Activated CD4-positive, alpha-beta T cell treated with anti-CD3 and anti-CD28 coated beads for 48 hours (primary cell): ENCODE results near the gene LIN28A.
"Not testable (repeated sequence)": the region's sequence is repeated elsewhere in the genome, so short reads cannot be mapped to it uniquely, and the experiment has no call there.

Experiments
- DNase-seq: peaks from one replicate; pipeline ENCODE4 v3.0.0-alpha.2; 2020

LIN28A gene, protein sequence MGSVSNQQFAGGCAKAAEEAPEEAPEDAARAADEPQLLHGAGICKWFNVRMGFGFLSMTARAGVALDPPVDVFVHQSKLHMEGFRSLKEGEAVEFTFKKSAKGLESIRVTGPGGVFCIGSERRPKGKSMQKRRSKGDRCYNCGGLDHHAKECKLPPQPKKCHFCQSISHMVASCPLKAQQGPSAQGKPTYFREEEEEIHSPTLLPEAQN

DNA sequence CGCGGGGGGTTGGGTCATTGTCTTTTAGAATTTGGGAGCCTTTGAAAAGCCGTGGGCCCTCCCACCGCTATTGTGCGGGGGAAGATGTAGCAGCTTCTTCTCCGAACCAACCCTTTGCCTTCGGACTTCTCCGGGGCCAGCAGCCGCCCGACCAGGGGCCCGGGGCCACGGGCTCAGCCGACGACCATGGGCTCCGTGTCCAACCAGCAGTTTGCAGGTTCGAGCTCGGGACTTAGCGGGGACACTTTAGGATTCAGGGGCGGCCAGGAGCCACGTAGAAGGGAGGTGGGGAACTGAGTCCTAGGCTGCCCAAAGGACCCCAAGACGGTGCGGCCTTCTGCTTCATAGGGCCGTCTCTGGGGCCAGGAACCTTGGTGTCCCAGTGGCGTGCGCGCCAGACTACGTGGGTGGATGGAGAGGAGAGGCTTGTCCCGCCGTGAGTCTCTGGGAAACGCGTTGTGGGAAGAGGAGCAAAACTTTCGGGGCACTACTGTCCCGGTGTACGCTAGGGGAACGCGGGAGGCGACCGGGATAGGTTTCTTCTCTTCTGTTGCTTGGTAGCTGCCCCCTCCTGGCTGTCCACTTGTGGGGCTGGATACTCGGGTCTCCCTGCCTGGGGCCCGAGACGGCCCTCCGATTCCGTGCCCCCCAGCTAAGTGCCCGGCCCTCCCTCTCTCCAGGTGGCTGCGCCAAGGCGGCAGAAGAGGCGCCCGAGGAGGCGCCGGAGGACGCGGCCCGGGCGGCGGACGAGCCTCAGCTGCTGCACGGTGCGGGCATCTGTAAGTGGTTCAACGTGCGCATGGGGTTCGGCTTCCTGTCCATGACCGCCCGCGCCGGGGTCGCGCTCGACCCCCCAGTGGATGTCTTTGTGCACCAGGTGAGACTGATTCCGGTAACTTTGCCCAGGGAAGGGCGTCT is at the start of gene LIN28A:
Gene LIN28A, plus strand, starts transcription at position 112 of the 918 bp plus-strand sequence. Its CDS starts 75 bp downstream, at position 187.
- no peak for DNase-seq

DNA sequence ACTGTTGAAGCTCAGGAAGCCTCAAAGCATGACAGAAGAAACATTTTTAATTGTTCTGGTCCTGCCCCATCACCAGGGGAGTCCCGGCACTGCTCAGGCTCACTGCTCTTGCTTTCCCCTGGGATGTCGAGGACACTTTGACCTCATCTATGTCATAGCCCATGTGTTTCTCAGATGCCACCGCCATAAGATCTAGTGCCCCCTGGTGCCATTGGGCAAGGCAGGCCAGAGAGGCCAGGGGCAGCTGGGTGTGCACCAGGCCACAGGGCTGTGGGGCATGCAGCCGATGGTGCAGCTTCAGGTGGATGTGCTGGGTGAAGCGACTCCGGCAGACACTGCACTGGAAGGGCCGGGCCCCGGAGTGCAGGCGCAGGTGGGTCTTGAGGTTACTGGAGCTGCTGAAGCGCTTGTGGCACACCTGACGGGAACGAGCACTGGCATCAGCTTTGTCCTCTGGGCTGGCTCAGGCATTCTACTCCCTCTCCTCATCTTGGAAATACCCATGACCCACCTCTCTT is 49.0 kb upstream of the LIN28A start:
- no peak for DNase-seq

DNA sequence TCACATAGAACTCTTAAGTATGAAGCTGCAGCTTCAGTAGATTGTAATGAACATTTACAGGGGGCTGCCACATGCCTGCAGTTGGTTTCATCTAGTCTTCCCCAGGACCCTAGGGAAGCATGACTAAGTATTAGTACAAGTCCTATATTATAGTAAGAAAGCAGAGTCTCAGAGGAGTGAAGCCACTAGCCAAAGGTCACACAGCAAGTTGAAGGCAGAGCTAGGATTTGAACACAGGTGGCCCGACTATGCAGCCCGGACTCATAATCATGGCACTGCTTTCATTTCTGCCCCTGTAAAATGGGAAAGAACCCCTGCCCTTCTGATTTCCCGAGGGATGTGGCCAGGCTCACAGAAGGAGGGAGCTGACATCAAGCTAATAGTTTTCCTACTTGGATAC is 48.3 kb upstream of the LIN28A start:
- DNase-seq, result no peak

DNA sequence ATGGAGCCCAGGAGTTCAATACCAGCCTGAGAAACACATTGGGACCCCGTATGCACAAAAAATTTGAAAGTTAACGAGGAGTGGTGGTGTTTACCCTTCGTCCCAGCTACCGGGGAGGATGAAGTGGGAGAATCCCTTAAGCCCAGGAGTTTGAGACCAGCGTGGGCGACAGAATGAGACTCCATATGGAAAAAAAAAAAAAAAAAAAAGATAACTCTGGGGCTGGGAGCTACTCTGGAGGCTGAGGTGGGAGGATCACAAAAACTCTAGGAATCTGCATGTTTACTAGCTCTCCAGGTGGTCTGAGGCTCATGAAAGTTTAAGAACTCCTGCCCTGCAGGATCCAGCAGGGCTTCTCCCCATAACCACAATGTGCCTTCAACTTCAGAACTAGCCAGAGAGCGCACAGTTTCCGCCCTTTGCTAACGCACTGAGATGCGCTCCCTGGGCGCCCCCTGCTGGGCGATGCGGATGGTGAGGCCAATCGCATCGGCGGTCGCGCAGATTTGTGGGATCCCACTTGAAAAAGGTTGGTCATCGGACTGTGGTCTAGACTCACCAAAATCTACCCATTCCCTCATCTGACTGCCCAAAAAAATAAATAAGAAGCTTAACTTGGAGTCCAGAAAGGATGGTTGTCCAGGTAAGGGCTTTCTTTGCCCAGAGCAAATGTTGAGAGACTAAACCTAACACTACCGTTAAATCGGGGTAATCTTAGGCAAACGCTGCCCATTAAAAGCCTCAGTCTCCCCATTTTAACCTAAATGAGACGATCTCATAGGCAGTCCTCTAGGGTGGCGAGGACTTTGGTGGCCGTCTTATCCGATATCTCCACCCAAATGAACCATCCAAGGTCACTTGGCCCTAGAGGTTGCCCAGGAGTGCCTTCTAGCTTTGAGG is 46.8 kb upstream of the LIN28A start:
- peak; percentile 91 for DNase-seq

DNA sequence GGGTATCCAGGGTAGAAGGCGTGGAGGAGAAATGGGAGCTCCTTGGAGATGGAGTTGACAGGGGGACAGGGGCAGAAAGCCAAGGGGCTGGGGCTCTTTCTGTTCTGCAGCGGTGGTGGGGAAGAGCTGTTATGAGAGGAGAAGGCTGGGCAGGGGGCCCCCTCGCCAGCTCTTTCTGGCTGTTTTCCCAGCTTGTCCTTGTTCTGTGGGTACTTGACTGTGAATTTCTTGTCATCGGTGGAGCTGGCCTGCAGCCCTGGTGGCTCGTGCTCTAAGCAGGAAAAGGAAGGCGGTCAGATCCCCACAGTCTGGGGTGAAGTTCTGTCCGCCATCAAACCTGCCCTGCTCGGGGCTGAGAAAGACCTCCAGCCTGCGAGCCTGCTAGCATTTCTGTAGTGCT is 45.7 kb upstream of the LIN28A start:
- no peak for DNase-seq

DNA sequence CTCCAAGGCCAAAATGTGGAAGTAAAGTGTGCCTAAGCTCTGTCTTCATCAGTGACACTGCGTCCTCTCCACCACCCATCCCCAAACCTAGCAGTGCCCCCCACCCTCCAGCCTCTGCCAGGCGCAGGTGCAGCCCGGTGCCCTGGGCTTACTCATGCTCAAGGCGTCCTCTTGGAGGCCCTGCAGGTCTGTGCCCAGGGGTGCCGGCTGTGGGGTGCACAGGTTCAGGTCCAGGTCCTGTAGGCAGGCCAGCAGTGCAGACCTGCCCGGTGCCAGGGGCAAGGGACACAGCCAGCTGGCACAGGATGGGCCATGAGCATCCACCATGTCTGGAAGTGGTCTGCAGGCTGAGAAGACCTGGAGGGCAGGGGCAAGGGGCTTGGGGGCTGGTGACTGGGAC is 43.2 kb upstream of the LIN28A start:
- DNase-seq, result no peak

DNA sequence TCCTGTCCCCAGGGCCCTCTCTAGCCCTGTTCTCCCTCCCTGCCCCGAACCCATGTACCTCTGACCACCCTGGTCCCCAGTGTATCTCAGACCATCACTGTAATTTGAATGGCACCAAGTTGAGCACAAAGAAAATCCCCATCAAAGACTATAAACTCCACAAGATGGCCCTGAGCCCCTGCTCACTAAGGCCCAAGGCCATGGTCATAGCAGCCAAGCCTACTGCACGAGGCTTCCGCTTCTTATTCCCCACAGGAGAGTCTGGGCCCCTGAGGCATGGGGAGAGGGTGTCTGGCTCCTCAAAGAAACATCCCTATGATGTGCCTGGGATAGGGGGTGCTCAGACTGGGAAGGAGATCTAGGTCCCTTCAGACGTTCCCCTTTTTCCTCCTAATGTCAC is 42.6 kb upstream of the LIN28A start:
- no peak for DNase-seq

DNA sequence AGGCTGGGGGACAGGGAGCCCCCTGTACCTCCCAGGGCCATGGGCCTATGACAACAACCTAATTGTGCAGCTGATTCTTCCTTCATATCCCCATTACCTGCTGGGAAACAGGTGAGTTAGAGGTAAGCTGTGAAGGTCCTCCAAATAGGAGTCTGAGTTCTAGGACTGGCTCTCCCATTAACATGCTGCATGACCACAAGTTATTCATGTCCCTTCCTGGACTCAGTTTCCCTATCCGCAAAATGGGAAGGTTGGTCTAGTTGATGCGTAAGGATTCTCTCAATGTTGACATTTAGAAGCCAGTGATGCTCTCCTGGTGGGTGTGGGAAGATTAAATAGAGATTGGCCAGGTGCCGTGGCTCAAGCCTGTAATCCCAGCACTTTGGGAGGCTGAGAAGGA is 42.1 kb upstream of the LIN28A start:
- no peak for DNase-seq

DNA sequence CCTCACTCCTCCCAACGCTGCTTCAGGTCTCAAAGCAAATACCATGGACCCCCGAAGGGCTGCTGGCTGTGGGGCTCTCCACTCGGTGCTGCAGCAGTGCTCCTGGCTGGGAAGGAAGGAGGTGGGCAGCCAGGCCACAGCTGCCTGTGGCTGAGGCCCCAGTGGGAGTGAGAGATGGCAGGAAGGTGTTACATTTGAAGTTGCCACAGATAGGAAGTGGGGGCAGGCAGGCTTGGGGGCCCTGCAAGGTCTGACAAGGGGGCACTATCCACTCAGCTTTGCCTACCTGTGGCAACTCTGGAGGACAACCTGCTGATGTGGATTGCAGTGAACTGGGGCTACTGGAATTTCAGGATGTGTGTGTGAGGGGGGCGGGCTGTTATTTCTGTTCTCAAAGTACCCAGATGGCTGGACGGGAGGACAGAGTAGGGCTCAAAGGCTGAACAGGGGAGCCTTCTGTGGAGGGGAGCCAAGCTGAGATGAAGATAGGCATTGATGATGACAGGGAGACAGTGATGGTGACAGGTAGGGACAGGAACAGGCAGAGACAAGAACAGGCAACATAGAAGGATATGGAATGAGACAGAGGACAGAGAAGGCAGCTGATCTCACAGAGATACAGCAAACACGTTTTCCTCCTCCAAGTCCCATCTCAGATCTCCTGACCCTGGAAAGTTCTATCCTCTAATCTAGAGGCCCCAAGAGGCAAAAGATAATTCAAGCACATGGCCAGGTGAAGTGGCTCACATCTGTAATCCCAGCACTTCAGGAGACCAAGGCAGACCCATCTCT is 39.8 kb upstream of the LIN28A start:
- DNase-seq, result no peak

DNA sequence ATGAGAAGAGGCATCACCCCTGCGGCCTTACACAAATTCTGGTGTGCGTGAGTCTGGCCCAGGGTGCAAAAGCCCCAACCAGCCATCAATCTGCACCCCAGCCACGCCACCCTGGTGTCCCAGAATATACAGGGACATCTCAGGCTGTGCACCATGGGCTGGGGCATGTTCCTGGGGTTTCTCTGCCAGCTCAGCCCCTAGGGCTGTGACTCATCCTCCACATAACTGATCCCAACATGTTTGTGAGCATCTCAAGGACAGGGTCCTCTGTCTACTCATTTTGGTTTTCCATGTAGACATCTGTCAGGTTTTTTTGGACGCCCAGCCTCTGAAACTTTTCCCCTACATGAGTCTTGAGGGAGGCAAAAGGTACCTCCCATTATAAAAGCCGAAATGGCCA is 38.6 kb upstream of the LIN28A start:
- no peak for DNase-seq

DNA sequence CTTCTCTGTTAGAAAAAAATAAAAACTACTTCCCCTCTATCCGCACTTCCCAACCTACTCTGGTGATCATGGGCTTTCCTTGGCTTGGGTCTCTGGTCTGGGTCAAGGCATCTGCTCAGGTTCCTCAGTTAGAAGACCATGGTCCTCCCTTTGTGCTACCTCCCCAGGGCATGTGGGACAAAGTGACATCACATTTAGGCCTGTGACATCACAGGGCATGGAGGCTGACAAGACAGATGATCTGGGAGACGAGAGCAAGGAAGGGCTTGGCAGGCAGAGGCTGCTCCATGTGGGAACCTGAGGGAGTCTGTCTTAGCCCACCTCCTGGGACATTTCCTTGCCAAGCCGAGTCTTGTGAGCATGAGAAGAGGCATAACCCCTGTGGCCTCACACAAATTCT is 38.0 kb upstream of the LIN28A start, which contains the start of gene ZNF683:
Gene ZNF683, minus strand, starts transcription at position 140 of the 400 bp plus-strand sequence. CDS start 4,179 bp downstream, outside the sequence.
- not testable (repeated sequence) for DNase-seq

DNA sequence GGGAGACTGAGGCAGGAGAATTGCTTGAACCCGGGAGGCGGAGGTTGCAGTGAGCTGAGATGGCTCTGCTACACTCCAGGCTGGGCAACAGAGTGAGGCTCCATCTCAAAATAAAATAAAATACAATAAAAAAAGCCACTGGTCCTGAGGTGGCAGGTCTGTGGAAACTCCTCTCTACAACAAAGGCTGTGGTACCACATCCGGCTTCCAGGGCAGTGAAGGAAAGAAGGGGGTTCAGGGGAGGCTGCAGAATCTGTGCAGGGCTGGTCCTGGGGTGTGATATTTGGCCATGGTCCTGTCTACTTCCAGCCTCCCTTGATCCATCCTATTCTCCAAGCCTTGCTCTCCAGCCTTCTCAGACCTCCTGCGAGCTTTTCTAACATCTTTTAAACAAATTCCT is 37.3 kb upstream of the LIN28A start:
- DNase-seq, result peak; percentile 31

DNA sequence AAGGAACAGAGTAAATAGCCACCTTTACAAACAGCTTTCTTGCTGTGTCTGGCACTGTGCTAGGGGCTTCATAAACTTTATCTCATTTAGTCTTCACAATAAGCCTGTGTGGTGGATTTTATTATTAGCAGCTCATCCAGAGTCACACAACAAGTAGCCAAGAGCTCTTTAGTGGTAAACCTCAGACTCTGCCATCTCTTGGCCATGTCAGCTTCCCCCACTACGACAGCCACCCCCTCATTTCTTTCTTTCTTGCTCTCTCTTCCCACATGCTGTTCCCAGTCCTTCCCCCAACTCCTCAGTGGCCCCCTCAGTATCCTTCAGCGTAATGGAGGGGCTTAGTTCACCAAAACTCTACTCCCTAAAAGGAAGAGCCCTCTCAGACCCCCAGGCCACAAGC is 36.8 kb upstream of the LIN28A start:
- DNase-seq, result no peak

DNA sequence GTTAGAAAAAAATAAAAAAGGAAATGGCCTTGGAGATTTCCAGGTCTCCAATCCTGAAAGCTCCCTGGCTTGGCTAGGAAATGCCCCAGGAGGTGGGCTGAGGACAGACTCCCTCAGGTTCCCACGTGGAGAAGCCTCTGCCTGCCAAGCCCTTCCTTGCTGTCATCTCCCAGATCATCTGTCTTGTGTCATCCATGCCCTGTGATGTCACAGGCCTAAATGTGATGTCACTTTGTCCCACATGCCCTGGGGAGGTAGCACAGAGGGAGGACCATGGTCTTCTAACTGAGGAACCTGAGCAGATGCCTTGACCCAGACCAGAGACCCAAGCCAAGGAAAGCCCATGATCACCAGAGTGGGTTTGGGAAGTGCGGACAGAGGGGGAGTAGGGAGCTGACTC is 36.3 kb upstream of the LIN28A start:
- DNase-seq, result peak; percentile 31

DNA sequence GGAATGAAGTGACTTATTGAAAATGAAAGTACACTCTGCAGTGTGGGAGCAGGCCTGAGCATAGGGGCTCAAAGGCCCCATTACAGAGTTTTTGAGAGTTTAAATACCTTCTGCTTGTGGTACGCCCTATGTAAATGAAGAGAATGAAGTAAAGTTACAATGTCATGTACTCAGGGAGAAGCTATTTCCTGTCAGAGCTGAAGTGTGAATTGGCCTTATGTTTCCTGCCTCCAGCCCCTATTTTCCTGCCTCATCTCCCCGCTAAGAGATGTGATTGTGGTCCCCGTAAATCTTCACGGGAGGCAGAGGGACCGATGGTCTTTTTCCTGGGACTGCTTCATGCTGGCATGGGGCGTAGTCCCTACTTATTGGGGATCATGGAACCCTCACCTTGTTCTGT is 35.5 kb upstream of the LIN28A start:
- no peak for DNase-seq

DNA sequence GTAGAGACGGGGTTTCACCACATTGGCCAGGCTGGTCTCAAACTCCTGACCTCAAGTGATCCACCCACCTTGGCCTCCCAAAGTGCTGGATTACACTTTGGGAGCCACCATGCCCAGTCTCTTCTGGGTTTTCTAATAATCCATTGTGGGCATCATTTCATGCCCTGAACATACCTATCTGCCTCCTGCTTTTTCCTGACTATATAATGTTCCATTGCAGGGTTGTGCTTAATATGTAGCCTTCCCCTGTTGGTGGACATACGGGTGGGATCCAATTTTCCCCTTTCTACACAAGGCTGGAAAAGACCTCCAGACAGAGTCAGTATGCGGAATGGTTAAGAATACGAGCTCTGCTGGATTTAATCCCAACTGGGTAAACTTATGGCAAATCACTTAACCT is 34.6 kb upstream of the LIN28A start:
- no peak for DNase-seq

DNA sequence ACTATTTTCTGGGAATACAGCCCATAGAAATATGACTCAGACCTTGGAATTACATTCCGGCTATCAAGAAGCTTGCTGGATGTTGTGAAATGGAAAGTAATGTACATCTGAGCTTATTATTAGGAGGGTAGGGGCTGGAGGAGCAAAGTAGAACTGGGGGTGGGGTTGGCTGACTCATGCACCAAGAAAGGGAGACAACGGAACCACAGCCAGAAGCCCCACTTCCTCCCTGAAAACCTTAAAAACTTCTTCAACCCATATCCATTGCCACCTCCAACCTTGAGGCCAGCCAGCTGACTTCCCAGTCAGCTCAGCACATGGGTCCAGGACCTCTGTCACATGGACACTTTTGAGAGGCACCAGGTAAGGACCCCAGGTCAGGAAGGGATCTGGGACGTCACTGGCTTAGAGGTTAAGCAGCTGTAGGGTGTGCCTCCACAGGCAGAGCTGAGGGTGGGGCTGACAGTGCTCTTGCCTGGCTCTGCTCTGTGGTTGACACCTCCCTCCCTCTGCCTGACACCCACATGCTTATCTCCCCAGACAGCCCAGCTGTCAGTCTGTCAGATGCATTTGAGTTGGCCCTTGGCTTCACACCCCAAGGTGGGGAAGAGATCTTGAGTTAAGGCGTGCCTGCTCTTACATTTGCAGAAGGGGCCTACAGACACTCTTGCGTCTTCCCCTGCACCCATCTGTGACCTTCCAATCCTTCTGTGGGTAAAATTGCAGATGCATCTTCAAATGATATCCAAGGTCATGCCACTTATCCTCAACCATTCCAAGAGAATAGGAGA is 32.3 kb upstream of the LIN28A start:
- peak; percentile 72 for DNase-seq

DNA sequence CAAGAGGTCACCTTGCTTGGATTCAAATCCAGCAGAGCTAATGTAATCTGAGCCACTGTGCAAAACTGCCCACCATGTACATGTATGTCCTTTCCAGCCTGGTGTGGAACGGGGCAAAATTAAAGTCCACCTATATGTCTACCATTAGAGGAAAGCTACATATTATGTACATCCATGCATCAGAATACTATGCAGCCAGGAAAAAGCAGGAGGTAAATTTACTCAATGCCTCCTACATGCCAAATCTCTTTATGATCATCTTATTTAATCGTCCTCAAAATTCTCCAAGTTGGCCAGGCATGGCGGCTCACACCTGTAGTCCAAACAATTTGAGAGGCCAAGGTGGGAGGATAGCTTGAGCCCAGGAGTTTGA is 31.8 kb upstream of the LIN28A start:
- no peak for DNase-seq

DNA sequence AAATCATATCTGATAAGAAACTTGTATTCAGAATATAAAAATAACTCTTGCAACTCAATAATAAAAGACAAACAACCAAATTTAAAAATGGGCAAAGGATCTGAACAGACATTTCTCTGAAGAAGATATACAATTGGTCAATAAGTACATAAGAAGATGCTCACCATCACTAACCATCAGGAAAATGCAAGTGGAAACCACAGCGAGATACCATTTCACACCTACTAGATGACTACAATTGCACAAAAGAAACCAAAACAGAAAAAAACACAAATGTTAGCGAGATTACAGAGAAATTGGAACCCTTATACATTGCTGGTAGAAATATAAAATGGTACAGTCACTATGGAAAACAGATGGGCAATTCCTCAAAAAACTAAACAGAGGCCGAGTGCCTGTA is 26.5 kb upstream of the LIN28A start:
- DNase-seq, result no peak

DNA sequence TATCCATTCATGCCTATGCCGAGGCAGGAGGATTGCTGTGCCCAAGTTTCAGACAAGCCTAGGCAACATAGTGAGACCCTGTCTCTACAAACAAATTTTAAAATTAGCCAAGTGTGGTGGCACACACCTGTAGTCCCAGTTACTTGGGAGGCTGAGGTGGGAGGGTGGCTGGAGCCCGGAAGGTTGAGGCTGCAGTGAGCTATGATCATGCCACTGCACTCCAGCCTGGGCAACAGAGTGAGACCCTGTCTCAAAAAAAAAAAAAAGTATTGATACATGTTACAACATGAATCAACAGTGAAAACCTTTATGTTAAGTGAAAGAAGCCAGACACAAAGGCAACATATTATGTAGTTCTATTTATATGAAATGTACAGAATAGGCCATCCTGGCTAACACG is 25.6 kb upstream of the LIN28A start:
- not testable (repeated sequence) for DNase-seq

DNA sequence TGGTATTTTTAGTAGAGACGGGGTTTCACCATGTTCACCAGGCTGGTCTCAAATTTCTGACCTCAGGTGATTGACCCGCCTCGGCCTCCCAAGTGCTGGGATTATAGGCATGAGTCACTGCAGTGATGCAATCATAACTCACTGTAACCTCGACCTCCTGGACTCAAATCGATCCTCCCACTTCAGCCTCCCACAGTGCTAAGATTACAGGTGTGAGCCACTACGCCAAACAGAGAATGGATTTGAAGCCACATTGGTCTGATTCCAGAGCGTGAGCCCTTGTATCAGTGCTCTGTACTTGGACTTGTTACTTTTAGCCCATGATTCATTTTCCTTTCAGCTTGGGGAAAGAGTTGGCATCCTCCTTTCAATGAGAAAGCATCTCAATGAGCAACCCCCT is 23.2 kb upstream of the LIN28A start:
- DNase-seq, result peak; percentile 23
